Measurements from ENCODE around the gene TK1. TPM values are rescaled to one million over a fixed set of nuclear protein-coding genes. Genes with fewer than 3 reads are reported as not detected.

TK1 gene
- total RNA-seq, 1 experiment from 2014 or later, result 153 TPM

GRCh38 chr17:78214706-78215061 lies 27.8 kb upstream of the TK1 start:
- Histone ChIP-seq H3K4me3 (ENCODE audit: low read depth in 2 of 2, low read length in 2 of 2) (peak overlapping the region; percentile 58 to 74), H3K27me3 (ENCODE audit: control insufficient read depth, insufficient read depth, low read length) (no peaks in the 10 kb centered on the region), H3K36me3 (ENCODE audit: control insufficient read depth, insufficient read depth, low read length) (peaks cover 5% of the 10 kb centered on the region), H3K4me1 (ENCODE audit: control insufficient read depth, insufficient read depth, low read length) (0 out of 2 replicates have a peak, but pooled peaks cover 5% of the 10 kb centered on the region), H3K9me3 (ENCODE audit: control insufficient read depth, insufficient read depth, low read depth, low read length) (no peaks in the 10 kb centered on the region), H3K27ac (ENCODE audit: low read length) (peak overlapping the region; percentile 93)
- ATAC-seq, result peak; percentile 1; the same call in 1 of the 2 replicates
- POLR2A ChIA-PET, result interaction anchor here (0.7 kb wide), 1 partner anchor 39 kb away, joined by 7 read pairs; no protein-coding TSS in a partner anchor
- DNase-seq (ENCODE audit: low read depth, low spot score), result no peak
- intact Hi-C loops (cut with micrococcal nuclease; ENCODE audit: unreplicated experiment) (no loop called here), in situ Hi-C loops (cut with HindIII; ENCODE audit: low pct_unique_long_range_greater_than_20kb, low sequenced_read_pairs) (no loop called here)
- no TSS peak for BruUV-seq (replicated peaks)
- TF ChIP-seq TCF7L2 (IDR thresholded peaks at IDR 0.05; ENCODE audit: low read depth, low read length), result no peak
- no peak for TF ChIP-seq SIN3A (IDR thresholded peaks at IDR 0.05; ENCODE audit: borderline replicate concordance, insufficient read depth, low read depth, low read length)
- no peak for TF ChIP-seq REST (IDR thresholded peaks at IDR 0.05; ENCODE audit: insufficient read depth in 1 of 2, low read depth in 2 of 2, low read length in 1 of 2)
- TF ChIP-seq CTCF (IDR thresholded peaks at IDR 0.05), result no peak
- no peak for TF ChIP-seq POLR2AphosphoS5 (IDR thresholded peaks at IDR 0.05; ENCODE audit: low read depth, low read length)
- CTCF ChIA-PET, result no interaction called here

- no peaks in the 10 kb centered on the region for H3K27me3 ChIP-seq (ENCODE audit: control insufficient read depth, insufficient read depth, low read length)
- POLR2A ChIA-PET, result interaction anchor here (0.7 kb wide), 1 partner anchor 39 kb away, joined by 7 read pairs; no protein-coding TSS in a partner anchor
Observed at GRCh38 chr17:78214016-78214705, 27.3 kb upstream of the TK1 start, which contains the start of gene BIRC5. TSS of gene BIRC5 (plus strand) at chr17:78214253. CDS start at chr17:78214317, 64 bp downstream.

More at GRCh38 chr17:78214016-78214705, 27.3 kb upstream of the TK1 start, which contains the start of gene BIRC5:
- TF ChIP-seq CTCF (IDR thresholded peaks at IDR 0.05) (no peak), SIN3A (IDR thresholded peaks at IDR 0.05; ENCODE audit: borderline replicate concordance, insufficient read depth, low read depth, low read length) (peak; percentile 100), TCF7L2 (IDR thresholded peaks at IDR 0.05; ENCODE audit: low read depth, low read length) (no peak), POLR2AphosphoS5 (IDR thresholded peaks at IDR 0.05; ENCODE audit: low read depth, low read length) (peak; percentile 95), REST (IDR thresholded peaks at IDR 0.05; ENCODE audit: insufficient read depth in 1 of 2, low read depth in 2 of 2, low read length in 1 of 2) (0 out of 4 replicates have a peak, but pooled peaks of 1 of the 2 experiments have one; percentile 18)
- no TSS peak for BruUV-seq (replicated peaks)
- peaks cover 5% of the 10 kb centered on the region for H3K36me3 ChIP-seq (ENCODE audit: control insufficient read depth, insufficient read depth, low read length)
- intact Hi-C loops (cut with micrococcal nuclease; ENCODE audit: unreplicated experiment), result no loop called here
- peak; percentile 99 for ATAC-seq
- in situ Hi-C loops (cut with HindIII; ENCODE audit: low pct_unique_long_range_greater_than_20kb, low sequenced_read_pairs), result no loop called here
- H3K27ac ChIP-seq (ENCODE audit: low read length), result peak within 1 kb of the TSS; percentile 93
- H3K4me3 ChIP-seq (ENCODE audit: low read depth in 2 of 2, low read length in 2 of 2), result peak within 1 kb of the TSS; percentile 58 to 74
- H3K9me3 ChIP-seq (ENCODE audit: control insufficient read depth, insufficient read depth, low read depth, low read length), result no peaks in the 10 kb centered on the region
- CTCF ChIA-PET, result interaction anchor here (0.6 kb wide), 1 partner anchor 129 kb away, joined by 3 read pairs; no protein-coding TSS in a partner anchor
- H3K4me1 ChIP-seq (ENCODE audit: control insufficient read depth, insufficient read depth, low read length), result 0 out of 2 replicates have a peak, but pooled peaks cover 5% of the 10 kb centered on the region
- peak; percentile 15 for DNase-seq (ENCODE audit: low read depth, low spot score)
